HepG2 (cell line): ENCODE measurements around the gene CREBBP. TPM values are rescaled to one million over a fixed set of nuclear protein-coding genes. Genes with fewer than 3 reads are reported as not detected.

ENCODE experiments used
- ATF7 ChIP-seq, 2 experiments: fragments of 450-650 bp in 1 of 2; sonication (generic) in 1 of 2; formaldehyde crosslinking in 1 of 2; IDR thresholded peaks; 2 replicates each; pipeline versions ENCODE4 v1.4.0 to v1.6.1; 2016 to 2020; ENCODE audit warnings: antibody characterized with exemption in 1 of 2, mild to moderate bottlenecking in 1 of 2, missing genetic modification reagents in 1 of 2
- HMG20B ChIP-seq: conservative IDR thresholded peaks from 2 replicates; pipeline ENCODE4 v1.6.1; 2016; ENCODE audit warnings: missing genetic modification reagents, missing compliant biosample characterization
- MXD4 ChIP-seq: IDR thresholded peaks from 2 replicates; pipeline ENCODE4 v1.6.1; 2016; ENCODE audit warnings: mild to moderate bottlenecking, missing biosample characterization, missing genetic modification reagents
- PRDM15 ChIP-seq: sonication (generic); formaldehyde crosslinking; IDR thresholded peaks from 2 replicates; pipeline ENCODE4 v1.4.0; 2020; ENCODE audit warnings: missing genetic modification reagents
- RBM39 ChIP-seq: fragments of 200-400 bp; formaldehyde crosslinking; IDR thresholded peaks from one replicate; pipeline ENCODE4 v1.6.1; 2018; ENCODE audit warnings: antibody characterized with exemption, mild to moderate bottlenecking, low read depth, low read length; ENCODE audit not compliant: poor library complexity, severe bottlenecking
- TBL1XR1 ChIP-seq: fragments of 150-350 bp; IDR thresholded peaks from 2 replicates; pipeline ENCODE4 v1.6.1; 2014; ENCODE audit warnings: borderline replicate concordance, low read length; ENCODE audit not compliant: partially characterized antibody
- ZFP36L1 ChIP-seq: sonication (generic); formaldehyde crosslinking; IDR thresholded peaks from 2 replicates; pipeline ENCODE4 v1.8.0; 2022; ENCODE audit warnings: mild to moderate bottlenecking, missing genetic modification reagents, moderate library complexity
- ZNF230 ChIP-seq: sonication (generic); formaldehyde crosslinking; IDR thresholded peaks from 2 replicates; pipeline ENCODE4 v1.4.0; 2020; ENCODE audit warnings: mild to moderate bottlenecking, missing genetic modification reagents
- ZNF317 ChIP-seq: sonication (generic); formaldehyde crosslinking; IDR thresholded peaks from 2 replicates; pipeline ENCODE4 v1.5.0; 2020; ENCODE audit warnings: mild to moderate bottlenecking, missing genetic modification reagents
- polyA plus RNA-seq, 8 experiments: library from polyadenylated mRNA; depleted of rRNA in 3 of 8; stranded (reverse) in 7 of 8; unstranded in 1 of 8; fragments of >200 nt; fragmentation: Illumina TruSeq in 4 of 8; extraction: Trizol in 4 of 8; gene quantifications; 2 replicates each; pipeline versions ENCODE4 v1.2.1 to v1.2.3, GENCODE V29; 2011 to 2016; ENCODE audit warnings: low read depth in 4 of 8, missing spikeins in 1 of 8, mixed read lengths in 1 of 8; ENCODE audit not compliant: insufficient read depth in 1 of 8
- total RNA-seq, 5 experiments: library from RNA; depleted of rRNA; stranded (reverse); fragments of >200 nt; fragmentation: Illumina TruSeq; extraction: Trizol; gene quantifications; 2 replicates each; pipeline ENCODE4 v1.2.3, GENCODE V29; 2016; ENCODE audit warnings: low read depth in 1 of 5
- TF ChIP-seq, protein P1 (sequence below): sonication (generic); formaldehyde crosslinking; IDR thresholded peaks from 2 replicates; pipeline ENCODE4 v1.4.0; 2020; ENCODE audit warnings: missing genetic modification reagents, borderline replicate concordance
- TF ChIP-seq, protein P2 (sequence below): sonication (generic); formaldehyde crosslinking; IDR thresholded peaks from 2 replicates; pipeline ENCODE4 v1.4.0; 2020; ENCODE audit warnings: mild to moderate bottlenecking, missing genetic modification reagents

The CREBBP gene
- total and polyA plus RNA-seq, 2 of the 13 experiments (the other 11 are each of a cell fraction or from before 2014, with no cell fraction given), result 5.3 to 10.4 TPM

- TF ChIP-seq, protein P1, sequence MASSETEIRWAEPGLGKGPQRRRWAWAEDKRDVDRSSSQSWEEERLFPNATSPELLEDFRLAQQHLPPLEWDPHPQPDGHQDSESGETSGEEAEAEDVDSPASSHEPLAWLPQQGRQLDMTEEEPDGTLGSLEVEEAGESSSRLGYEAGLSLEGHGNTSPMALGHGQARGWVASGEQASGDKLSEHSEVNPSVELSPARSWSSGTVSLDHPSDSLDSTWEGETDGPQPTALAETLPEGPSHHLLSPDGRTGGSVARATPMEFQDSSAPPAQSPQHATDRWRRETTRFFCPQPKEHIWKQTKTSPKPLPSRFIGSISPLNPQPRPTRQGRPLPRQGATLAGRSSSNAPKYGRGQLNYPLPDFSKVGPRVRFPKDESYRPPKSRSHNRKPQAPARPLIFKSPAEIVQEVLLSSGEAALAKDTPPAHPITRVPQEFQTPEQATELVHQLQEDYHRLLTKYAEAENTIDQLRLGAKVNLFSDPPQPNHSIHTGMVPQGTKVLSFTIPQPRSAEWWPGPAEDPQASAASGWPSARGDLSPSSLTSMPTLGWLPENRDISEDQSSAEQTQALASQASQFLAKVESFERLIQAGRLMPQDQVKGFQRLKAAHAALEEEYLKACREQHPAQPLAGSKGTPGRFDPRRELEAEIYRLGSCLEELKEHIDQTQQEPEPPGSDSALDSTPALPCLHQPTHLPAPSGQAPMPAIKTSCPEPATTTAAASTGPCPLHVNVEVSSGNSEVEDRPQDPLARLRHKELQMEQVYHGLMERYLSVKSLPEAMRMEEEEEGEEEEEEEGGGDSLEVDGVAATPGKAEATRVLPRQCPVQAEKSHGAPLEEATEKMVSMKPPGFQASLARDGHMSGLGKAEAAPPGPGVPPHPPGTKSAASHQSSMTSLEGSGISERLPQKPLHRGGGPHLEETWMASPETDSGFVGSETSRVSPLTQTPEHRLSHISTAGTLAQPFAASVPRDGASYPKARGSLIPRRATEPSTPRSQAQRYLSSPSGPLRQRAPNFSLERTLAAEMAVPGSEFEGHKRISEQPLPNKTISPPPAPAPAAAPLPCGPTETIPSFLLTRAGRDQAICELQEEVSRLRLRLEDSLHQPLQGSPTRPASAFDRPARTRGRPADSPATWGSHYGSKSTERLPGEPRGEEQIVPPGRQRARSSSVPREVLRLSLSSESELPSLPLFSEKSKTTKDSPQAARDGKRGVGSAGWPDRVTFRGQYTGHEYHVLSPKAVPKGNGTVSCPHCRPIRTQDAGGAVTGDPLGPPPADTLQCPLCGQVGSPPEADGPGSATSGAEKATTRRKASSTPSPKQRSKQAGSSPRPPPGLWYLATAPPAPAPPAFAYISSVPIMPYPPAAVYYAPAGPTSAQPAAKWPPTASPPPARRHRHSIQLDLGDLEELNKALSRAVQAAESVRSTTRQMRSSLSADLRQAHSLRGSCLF (CRISPR knock-in tag), result no peak
- TF ChIP-seq, protein P2, sequence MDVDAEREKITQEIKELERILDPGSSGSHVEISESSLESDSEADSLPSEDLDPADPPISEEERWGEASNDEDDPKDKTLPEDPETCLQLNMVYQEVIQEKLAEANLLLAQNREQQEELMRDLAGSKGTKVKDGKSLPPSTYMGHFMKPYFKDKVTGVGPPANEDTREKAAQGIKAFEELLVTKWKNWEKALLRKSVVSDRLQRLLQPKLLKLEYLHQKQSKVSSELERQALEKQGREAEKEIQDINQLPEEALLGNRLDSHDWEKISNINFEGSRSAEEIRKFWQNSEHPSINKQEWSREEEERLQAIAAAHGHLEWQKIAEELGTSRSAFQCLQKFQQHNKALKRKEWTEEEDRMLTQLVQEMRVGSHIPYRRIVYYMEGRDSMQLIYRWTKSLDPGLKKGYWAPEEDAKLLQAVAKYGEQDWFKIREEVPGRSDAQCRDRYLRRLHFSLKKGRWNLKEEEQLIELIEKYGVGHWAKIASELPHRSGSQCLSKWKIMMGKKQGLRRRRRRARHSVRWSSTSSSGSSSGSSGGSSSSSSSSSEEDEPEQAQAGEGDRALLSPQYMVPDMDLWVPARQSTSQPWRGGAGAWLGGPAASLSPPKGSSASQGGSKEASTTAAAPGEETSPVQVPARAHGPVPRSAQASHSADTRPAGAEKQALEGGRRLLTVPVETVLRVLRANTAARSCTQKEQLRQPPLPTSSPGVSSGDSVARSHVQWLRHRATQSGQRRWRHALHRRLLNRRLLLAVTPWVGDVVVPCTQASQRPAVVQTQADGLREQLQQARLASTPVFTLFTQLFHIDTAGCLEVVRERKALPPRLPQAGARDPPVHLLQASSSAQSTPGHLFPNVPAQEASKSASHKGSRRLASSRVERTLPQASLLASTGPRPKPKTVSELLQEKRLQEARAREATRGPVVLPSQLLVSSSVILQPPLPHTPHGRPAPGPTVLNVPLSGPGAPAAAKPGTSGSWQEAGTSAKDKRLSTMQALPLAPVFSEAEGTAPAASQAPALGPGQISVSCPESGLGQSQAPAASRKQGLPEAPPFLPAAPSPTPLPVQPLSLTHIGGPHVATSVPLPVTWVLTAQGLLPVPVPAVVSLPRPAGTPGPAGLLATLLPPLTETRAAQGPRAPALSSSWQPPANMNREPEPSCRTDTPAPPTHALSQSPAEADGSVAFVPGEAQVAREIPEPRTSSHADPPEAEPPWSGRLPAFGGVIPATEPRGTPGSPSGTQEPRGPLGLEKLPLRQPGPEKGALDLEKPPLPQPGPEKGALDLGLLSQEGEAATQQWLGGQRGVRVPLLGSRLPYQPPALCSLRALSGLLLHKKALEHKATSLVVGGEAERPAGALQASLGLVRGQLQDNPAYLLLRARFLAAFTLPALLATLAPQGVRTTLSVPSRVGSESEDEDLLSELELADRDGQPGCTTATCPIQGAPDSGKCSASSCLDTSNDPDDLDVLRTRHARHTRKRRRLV, result no peak
- TF ChIP-seq ATF7 (IDR thresholded peaks at IDR 0.05), result no peak
- TF ChIP-seq ATF7 (CRISPR knock-in tag; IDR thresholded peaks at IDR 0.05), result no peak
- 0 out of 2 replicates have a peak, but pooled peaks have one; percentile 38 for TF ChIP-seq HMG20B (CRISPR knock-in tag)
- TF ChIP-seq RBM39, result no peak
- TF ChIP-seq ZNF317, result peak; percentile 85
- peak; percentile 47; the same call in 1 of the 2 replicates for TF ChIP-seq PRDM15
- TF ChIP-seq ZFP36L1 (CRISPR knock-in tag), result no peak
- no peak for TF ChIP-seq ZNF230 (CRISPR knock-in tag)
- peak; percentile 69 for TF ChIP-seq TBL1XR1
- no peak for TF ChIP-seq MXD4 (CRISPR knock-in tag)
Observed at GRCh38 chr16:3857189-3858043, 23.1 kb downstream of the CREBBP start (continued).
